Keratinocyte (primary cell): ENCODE data around the gene AHNAK. TPM values are rescaled to one million over a fixed set of nuclear protein-coding genes. Genes with fewer than 3 reads are reported as not detected.

Source experiments
- DNase-seq: peaks from one replicate; pipeline ENCODE4 v3.0.0-alpha.2; 2011; ENCODE audit warnings: low read depth, missing footprints, low spot score
- FAIRE-seq: peaks from 2 replicates; lab custom pipeline; 2011; peaks lifted over from hg19 to GRCh38; lab: Jason Lieb, UNC
- H2AFZ ChIP-seq: 2 replicates; pipeline ENCODE4 v1.6.0; 2012; ENCODE audit warnings: low read length, control low read depth, inconsistent platforms; ENCODE audit not compliant: control insufficient read depth
- H3K27ac ChIP-seq: 2 replicates; pipeline ENCODE4 v1.5.1; 2011; ENCODE audit warnings: low read length; ENCODE audit not compliant: control insufficient read depth, insufficient read depth
- H3K27me3 ChIP-seq: 3 replicates; pipeline ENCODE4 v1.6.0; 2011; ENCODE audit warnings: low read length; ENCODE audit not compliant: control insufficient read depth, insufficient read depth; ENCODE audit errors: extremely low read depth
- H3K36me3 ChIP-seq, 2 experiments: 2 replicates in 1 of 2; 3 replicates in 1 of 2; pipeline ENCODE4 v1.5.1; 2011; ENCODE audit warnings: low read length in 2 of 2, mild to moderate bottlenecking in 1 of 2; ENCODE audit not compliant: control insufficient read depth in 2 of 2, insufficient read depth in 2 of 2; ENCODE audit errors: extremely low read depth in 1 of 2
- H3K4me1 ChIP-seq: 3 replicates; pipeline ENCODE4 v1.5.1; 2011; ENCODE audit warnings: low read length; ENCODE audit not compliant: control insufficient read depth, insufficient read depth; ENCODE audit errors: extremely low read depth
- H3K4me2 ChIP-seq: 3 replicates; pipeline ENCODE4 v1.6.0; 2011; ENCODE audit warnings: low read depth, low read length; ENCODE audit not compliant: control insufficient read depth, insufficient read depth; ENCODE audit errors: extremely low read depth
- H3K4me3 ChIP-seq, 3 experiments: fragments of 200-600 bp in 1 of 3; sonication (generic) in 1 of 3; 2 replicates in 2 of 3; 3 replicates in 1 of 3; pipeline ENCODE4 v1.5.1; 2011 to 2016; ENCODE audit warnings: low read length in 3 of 3, mild to moderate bottlenecking in 3 of 3, control low read depth in 2 of 3, inconsistent platforms in 1 of 3, low read depth in 1 of 3, mixed read lengths in 1 of 3, mixed run types in 1 of 3, moderate library complexity in 1 of 3; ENCODE audit not compliant: control insufficient read depth in 2 of 3, insufficient read depth in 2 of 3; ENCODE audit errors: extremely low read depth in 1 of 3
- H3K79me2 ChIP-seq: 2 replicates; pipeline ENCODE4 v1.6.0; 2012; ENCODE audit warnings: low read length; ENCODE audit not compliant: control insufficient read depth, insufficient read depth
- H3K9ac ChIP-seq: 3 replicates; pipeline ENCODE4 v1.6.0; 2011; ENCODE audit warnings: low read length; ENCODE audit not compliant: control insufficient read depth, insufficient read depth; ENCODE audit errors: extremely low read depth
- H3K9me1 ChIP-seq: 3 replicates; pipeline ENCODE4 v1.6.0; 2011; ENCODE audit warnings: low read length; ENCODE audit not compliant: control insufficient read depth, insufficient read depth; ENCODE audit errors: extremely low read depth
- H3K9me3 ChIP-seq: 2 replicates; pipeline ENCODE4 v1.5.1; 2012; ENCODE audit warnings: low read depth, low read length; ENCODE audit not compliant: control insufficient read depth
- H4K20me1 ChIP-seq: 3 replicates; pipeline ENCODE4 v1.6.0; 2011; ENCODE audit warnings: low read length; ENCODE audit not compliant: control insufficient read depth, insufficient read depth; ENCODE audit errors: extremely low read depth
- EZH2 ChIP-seq: IDR thresholded peaks from one replicate; pipeline ENCODE4 v1.6.1; 2012; ENCODE audit warnings: inconsistent platforms, mild to moderate bottlenecking, low read length, moderate library complexity
- dilution Hi-C: fragments of 300-500 bp; cut with MboI; formaldehyde crosslinking; loops from one replicate; pipeline ENCODE4 v1.7.0; 2020; ENCODE audit warnings: low sequenced_read_pairs; ENCODE audit not compliant: extremely low pct_ligation_motif_present
- polyA plus RNA-seq, 5 experiments: library from polyadenylated mRNA; depleted of rRNA in 3 of 5; stranded (reverse) in 3 of 5; stranded (forward) in 1 of 5; unstranded in 1 of 5; fragments of >200 nt; gene quantifications; 1 replicate in 1 of 5; 2 replicates in 3 of 5; 3 replicates in 1 of 5; pipeline versions ENCODE4 v1.2.1 to v1.2.3, GENCODE V29; 2011 to 2012; ENCODE audit warnings: missing spikeins in 2 of 5, low read depth in 1 of 5, low replicate concordance in 1 of 5
- TF ChIP-seq, protein P1 (sequence below), 3 experiments: IDR thresholded peaks in 1 of 3; conservative IDR thresholded peaks in 1 of 3; optimal IDR thresholded peaks in 1 of 3; 2 replicates in 2 of 3; 3 replicates in 1 of 3; pipeline versions ENCODE3 to v1.5.1; 2011; ENCODE audit warnings: low read length in 3 of 3, mild to moderate bottlenecking in 3 of 3, moderate library complexity in 2 of 3, control low read depth in 1 of 3, inconsistent platforms in 1 of 3; ENCODE audit not compliant: insufficient read depth in 2 of 3; ENCODE audit errors: extremely low read depth in 1 of 3

The AHNAK gene
- polyA plus RNA-seq, 1 donor (not counting 4 experiments of a cell fraction or from before 2014, with no cell fraction given), result 220 TPM

DNA sequence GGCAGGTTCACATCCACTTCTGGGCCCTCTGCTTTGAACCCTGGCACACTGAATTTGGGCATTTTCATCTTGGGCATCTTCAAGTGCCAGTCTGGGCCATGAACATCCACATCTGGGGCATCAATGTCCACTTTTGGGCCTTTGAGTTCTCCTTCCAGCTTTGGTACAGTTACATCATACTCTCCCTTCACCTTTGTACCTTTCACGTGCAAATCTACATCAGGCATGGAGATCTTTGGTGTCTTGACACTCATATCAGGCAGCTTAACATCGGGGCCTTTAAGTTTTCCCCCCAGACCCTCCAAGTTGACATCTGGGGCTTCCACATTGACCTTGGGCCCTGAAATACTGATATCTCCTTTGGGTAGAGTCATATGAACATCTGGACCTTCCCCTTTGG is 14.5 kb downstream of the AHNAK start:
- TF ChIP-seq, protein P1, sequence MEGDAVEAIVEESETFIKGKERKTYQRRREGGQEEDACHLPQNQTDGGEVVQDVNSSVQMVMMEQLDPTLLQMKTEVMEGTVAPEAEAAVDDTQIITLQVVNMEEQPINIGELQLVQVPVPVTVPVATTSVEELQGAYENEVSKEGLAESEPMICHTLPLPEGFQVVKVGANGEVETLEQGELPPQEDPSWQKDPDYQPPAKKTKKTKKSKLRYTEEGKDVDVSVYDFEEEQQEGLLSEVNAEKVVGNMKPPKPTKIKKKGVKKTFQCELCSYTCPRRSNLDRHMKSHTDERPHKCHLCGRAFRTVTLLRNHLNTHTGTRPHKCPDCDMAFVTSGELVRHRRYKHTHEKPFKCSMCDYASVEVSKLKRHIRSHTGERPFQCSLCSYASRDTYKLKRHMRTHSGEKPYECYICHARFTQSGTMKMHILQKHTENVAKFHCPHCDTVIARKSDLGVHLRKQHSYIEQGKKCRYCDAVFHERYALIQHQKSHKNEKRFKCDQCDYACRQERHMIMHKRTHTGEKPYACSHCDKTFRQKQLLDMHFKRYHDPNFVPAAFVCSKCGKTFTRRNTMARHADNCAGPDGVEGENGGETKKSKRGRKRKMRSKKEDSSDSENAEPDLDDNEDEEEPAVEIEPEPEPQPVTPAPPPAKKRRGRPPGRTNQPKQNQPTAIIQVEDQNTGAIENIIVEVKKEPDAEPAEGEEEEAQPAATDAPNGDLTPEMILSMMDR (optimal IDR thresholded peaks at IDR 0.05 in 1 of 3, IDR thresholded peaks at IDR 0.05 in 1 of 3, conservative IDR thresholded peaks at IDR 0.05 in 1 of 3; ENCODE audit: extremely low read depth in 1 of 3, insufficient read depth in 2 of 3, low read length in 3 of 3), result no peak
- no peak for TF ChIP-seq EZH2
- Histone ChIP-seq H2AFZ (no peak overlapping the region), H3K9me1 (peaks cover 5% of the 10 kb centered on the region), H3K36me3 (peaks cover 63 to 86% of the 10 kb centered on the region in 2 experiments), H3K9ac (no peak overlapping the region), H3K27me3 (no peaks in the 10 kb centered on the region), H3K27ac (no peak overlapping the region), H3K79me2 (peaks cover 86% of the 10 kb centered on the region), H4K20me1 (peaks cover 69% of the 10 kb centered on the region), H3K4me3 (no peak overlapping the region), H3K4me1 (no peaks in the 10 kb centered on the region), H3K9me3 (no peaks in the 10 kb centered on the region), H3K4me2 (no peak overlapping the region)
- FAIRE-seq (no peak), DNase-seq (no peak)
- dilution Hi-C loops, result no loop called here

DNA sequence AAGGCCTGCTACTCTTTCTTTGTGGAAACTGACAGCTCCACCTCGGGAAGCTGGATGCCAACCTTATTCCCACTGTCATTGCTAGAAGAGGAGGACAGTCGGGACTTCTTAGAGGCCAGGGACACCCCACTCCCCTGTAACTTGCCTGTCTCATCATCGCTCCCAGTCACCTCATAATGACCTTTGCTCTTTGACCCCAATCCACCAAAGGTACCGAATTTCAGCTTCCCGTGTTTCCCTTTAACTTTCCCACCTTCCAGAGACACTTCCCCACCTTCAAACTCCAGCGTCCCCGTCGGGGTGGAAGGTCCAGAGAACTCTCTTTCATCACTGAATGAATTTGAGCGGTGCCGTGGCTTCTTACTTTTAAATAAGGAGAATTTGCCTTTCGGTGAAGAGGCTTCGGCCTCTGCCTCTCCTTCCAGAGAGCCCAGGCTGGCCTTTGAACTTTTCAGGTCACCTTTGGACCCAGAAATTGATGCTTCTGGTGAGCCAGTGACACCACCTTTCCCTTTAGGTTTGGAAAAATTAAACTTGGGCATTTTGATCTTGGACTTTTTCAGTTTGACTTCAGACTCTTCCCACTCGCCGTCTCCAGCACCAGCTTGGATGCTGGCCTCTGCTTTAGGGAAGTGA is 29.8 kb downstream of the AHNAK start:
- DNase-seq, result no peak
- dilution Hi-C loops, result no loop called here
- no peaks in the 10 kb centered on the region for H3K4me1 ChIP-seq
- no peak for TF ChIP-seq EZH2
- TF ChIP-seq, protein P1 (optimal IDR thresholded peaks at IDR 0.05 in 1 of 3, IDR thresholded peaks at IDR 0.05 in 1 of 3, conservative IDR thresholded peaks at IDR 0.05 in 1 of 3; ENCODE audit: extremely low read depth in 1 of 3, insufficient read depth in 2 of 3, low read length in 3 of 3), result no peak
- FAIRE-seq, result no peak
- no peaks in the 10 kb centered on the region for H3K27me3 ChIP-seq
- peaks cover 42 to 51% of the 10 kb centered on the region in 2 experiments for H3K36me3 ChIP-seq
- H4K20me1 ChIP-seq, result peaks cover 65% of the 10 kb centered on the region
- no peak overlapping the region for H3K4me3 ChIP-seq
- no peaks in the 10 kb centered on the region for H3K9me3 ChIP-seq
- H3K9me1 ChIP-seq, result peaks cover 5% of the 10 kb centered on the region
- no peak overlapping the region for H3K4me2 ChIP-seq
- peaks cover 10% of the 10 kb centered on the region for H3K79me2 ChIP-seq
- no peak overlapping the region for H3K9ac ChIP-seq
- H3K27ac ChIP-seq, result no peak overlapping the region
- no peak overlapping the region for H2AFZ ChIP-seq
